ENCODE data around the gene CCDC167. TPM values are rescaled to one million over a fixed set of nuclear protein-coding genes. Genes with fewer than 3 reads are reported as not detected.

The CCDC167 gene
- total and polyA plus RNA-seq, 2 of the 8 experiments (the other 6 are each of a cell fraction or from before 2014, with no cell fraction given): 11.0 to 26.5 TPM

DNA sequence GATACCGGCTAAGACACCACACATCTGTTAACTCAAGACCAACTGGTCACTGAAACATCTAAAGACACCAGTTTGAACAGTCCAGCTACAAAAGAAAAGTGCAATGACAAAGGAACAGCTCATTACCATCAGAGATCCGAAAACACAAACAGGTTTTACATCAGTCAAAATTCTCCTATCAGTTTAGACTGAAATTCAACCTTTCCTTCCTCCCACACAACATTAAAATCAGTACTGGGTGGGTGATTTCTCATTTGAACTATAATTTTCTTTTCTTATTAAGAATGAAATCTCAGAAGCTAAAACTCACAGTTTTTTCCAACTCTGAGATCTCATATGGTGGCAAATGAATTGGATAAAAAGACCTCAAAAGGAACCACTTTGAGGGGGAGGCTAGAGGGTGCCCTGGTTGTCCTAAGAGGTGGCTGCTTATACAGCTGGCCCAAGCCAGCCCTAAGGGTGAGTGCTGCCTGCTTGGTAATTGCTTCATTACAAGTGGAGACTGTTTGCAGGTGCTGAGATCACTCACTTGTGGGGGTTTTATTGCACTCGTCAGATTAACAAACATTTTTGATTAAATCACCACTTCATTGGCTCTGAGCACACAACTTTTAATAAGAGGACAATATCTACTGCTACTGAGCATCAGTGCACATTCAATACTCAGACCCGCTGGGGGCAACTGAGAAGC, 4.3 kb downstream of the CCDC167 start (continued):
- TF ChIP-seq, protein P1, sequence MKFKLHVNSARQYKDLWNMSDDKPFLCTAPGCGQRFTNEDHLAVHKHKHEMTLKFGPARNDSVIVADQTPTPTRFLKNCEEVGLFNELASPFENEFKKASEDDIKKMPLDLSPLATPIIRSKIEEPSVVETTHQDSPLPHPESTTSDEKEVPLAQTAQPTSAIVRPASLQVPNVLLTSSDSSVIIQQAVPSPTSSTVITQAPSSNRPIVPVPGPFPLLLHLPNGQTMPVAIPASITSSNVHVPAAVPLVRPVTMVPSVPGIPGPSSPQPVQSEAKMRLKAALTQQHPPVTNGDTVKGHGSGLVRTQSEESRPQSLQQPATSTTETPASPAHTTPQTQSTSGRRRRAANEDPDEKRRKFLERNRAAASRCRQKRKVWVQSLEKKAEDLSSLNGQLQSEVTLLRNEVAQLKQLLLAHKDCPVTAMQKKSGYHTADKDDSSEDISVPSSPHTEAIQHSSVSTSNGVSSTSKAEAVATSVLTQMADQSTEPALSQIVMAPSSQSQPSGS (IDR thresholded peaks at IDR 0.05; ENCODE audit: low read length): no peak
- TF ChIP-seq FOSL1 (IDR thresholded peaks at IDR 0.05; ENCODE audit: insufficient read depth, low read depth, low read length) (no peak), BRCA1 (IDR thresholded peaks at IDR 0.05; ENCODE audit: low read depth, low read length) (no peak), BACH1 (IDR thresholded peaks at IDR 0.05; ENCODE audit: low read length) (no peak), CBX5 (IDR thresholded peaks at IDR 0.05; ENCODE audit: low read depth, low read length) (no peak), SIX5 (IDR thresholded peaks at IDR 0.05; ENCODE audit: low read depth, low read length) (no peak), KDM1A (IDR thresholded peaks at IDR 0.05; ENCODE audit: borderline replicate concordance, low read length) (no peak), SUZ12 (IDR thresholded peaks at IDR 0.05; ENCODE audit: low read length) (no peak), SP2 (IDR thresholded peaks at IDR 0.05; ENCODE audit: low read length) (no peak)
- TF ChIP-seq, protein P2, sequence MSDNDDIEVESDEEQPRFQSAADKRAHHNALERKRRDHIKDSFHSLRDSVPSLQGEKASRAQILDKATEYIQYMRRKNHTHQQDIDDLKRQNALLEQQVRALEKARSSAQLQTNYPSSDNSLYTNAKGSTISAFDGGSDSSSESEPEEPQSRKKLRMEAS (IDR thresholded peaks at IDR 0.05): no peak
